Stimulated activated memory B cell treated with anti-CD40 and anti-IgM and Interleukin-4, amounts not matched to agents 10 μg/mL and 1 μg/mL and 100 μg/mL, for 72 hours (primary cell): ENCODE measurements around the gene GPBP1.
A peak's percentile ranks its signal among the peaks of the same experiment; 100 is the strongest.
"Not testable (repeated sequence)": the region's sequence is repeated elsewhere in the genome, so short reads cannot be mapped to it uniquely, and the experiment has no call there.

ENCODE experiments used
- ATAC-seq: fragments of 150-1000 bp; cut with Tn5 transposase; 2 replicates; pipeline ENCODE4 v1.10.0; 2021
- H3K27ac Mint-ChIP-seq: one replicate; pipeline ENCODE4 v1.8.0; 2022; ENCODE audit warnings: mild to moderate bottlenecking, mixed read lengths
- H3K27me3 Mint-ChIP-seq: one replicate; pipeline ENCODE4 v1.8.0; 2022; ENCODE audit warnings: mixed read lengths
- H3K36me3 Mint-ChIP-seq: one replicate; pipeline ENCODE4 v1.8.0; 2022; ENCODE audit warnings: mixed read lengths
- H3K4me1 Mint-ChIP-seq: one replicate; pipeline ENCODE4 v1.8.0; 2022; ENCODE audit warnings: mixed read lengths
- H3K4me3 Mint-ChIP-seq: one replicate; pipeline ENCODE4 v1.8.0; 2022; ENCODE audit warnings: mild to moderate bottlenecking, moderate library complexity, mixed read lengths
- H3K9me3 Mint-ChIP-seq: one replicate; pipeline ENCODE4 v1.8.0; 2022; ENCODE audit warnings: mixed read lengths

GPBP1 gene

DNA sequence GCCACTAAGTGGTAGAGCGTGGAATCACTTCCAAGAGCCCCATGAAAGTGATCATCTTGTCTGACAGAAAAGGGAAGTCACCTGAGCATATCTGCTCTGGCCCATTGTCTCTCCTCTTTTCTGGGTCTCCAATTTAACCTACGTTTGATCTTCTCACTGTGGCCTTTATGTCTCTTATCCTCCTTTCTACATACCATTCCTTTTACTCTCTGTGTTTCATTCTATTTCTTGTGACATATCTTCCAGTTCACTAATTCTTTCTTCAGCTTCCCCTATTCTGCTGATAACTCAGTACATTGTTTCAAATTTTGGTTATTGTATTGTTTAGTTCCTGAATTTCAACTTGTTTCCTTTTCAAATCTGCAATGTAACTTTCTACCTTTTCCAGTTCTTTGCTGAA, 132.5 kb downstream of the GPBP1 start:
- Mint-ChIP-seq H3K27me3 (no peaks in the 10 kb centered on the region), H3K4me3 (no peak overlapping the region), H3K27ac (no peak overlapping the region), H3K36me3 (peaks cover 12% of the 10 kb centered on the region), H3K4me1 (no peaks in the 10 kb centered on the region), H3K9me3 (peaks cover 12% of the 10 kb centered on the region)
- ATAC-seq: no peak

DNA sequence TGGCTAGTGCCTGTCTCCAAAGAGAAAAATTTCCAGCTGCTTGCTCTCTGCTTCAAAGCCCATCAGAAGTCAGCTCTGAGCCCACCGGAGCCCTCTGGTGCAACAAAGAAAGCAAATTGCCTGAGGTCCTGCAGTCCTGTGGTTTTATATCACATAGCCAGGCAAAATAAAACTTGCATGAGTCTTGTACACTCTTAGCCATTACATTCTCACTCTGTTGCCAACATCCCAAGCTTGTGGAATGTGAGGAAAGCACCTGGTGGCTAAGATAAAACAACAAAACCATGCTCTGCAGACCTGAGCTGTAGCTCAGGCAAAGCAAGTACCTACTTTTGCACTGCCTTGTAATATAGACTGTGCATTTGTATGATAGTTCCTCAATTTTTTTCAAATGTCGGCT, 133.7 kb downstream of the GPBP1 start:
- Mint-ChIP-seq H3K4me1 (peaks cover 8% of the 10 kb centered on the region), H3K27ac (no peak overlapping the region), H3K36me3 (peaks cover 12% of the 10 kb centered on the region), H3K4me3 (no peak overlapping the region), H3K27me3 (no peaks in the 10 kb centered on the region), H3K9me3 (peaks cover 12% of the 10 kb centered on the region)
- no peak for ATAC-seq

DNA sequence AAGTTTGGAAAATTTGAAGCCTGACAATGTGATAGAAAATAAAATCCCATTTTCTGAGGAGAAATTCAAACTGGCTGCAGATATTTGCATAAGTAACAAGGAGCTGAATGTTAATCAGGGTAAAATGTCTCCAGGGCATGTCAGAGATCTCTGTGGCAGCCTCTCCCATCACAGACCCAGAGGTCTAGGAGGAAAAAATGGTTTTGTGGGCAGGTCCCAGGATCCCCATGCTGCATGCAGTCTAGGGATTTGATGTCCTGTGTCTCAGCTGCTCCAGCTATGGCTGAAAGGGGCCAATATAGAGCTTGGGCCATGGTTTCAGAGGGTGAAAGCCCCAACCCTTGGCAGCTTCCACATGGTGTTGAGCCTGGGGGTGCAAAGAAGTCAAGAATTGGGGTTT, 135.2 kb downstream of the GPBP1 start:
- not testable (repeated sequence) for ATAC-seq
- H3K9me3 Mint-ChIP-seq: peaks cover 12% of the 10 kb centered on the region
- peaks cover 12% of the 10 kb centered on the region for H3K36me3 Mint-ChIP-seq

DNA sequence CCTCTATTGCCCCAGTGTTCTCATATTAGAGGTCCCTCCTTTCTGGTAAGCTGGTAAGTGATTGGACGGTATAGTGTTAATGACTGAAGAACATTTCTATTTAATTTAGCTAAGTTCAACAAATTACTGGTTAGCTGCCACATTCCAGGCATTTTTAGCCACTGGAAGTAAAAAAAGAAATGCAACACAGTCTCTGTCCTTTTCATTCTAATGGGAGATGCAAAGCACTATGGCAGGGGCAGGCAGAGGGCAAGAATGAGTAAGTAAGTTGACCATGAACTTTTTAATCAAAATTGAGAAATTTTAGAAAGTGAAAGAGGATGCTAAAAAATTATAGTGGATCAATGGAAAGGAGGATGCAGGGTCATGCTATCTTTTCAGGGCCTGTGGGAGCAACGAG, 137.4 kb downstream of the GPBP1 start:
- Mint-ChIP-seq H3K4me3 (no peak overlapping the region), H3K9me3 (peaks cover 9% of the 10 kb centered on the region), H3K36me3 (peaks cover 11% of the 10 kb centered on the region), H3K27me3 (no peaks in the 10 kb centered on the region), H3K4me1 (peaks cover 8% of the 10 kb centered on the region), H3K27ac (no peak overlapping the region)
- no peak for ATAC-seq

More for the DNA sequence above, 135.2 kb downstream of the GPBP1 start:
- not testable (repeated sequence) for H3K4me1 Mint-ChIP-seq, H3K27me3 Mint-ChIP-seq, H3K27ac Mint-ChIP-seq, H3K4me3 Mint-ChIP-seq

DNA sequence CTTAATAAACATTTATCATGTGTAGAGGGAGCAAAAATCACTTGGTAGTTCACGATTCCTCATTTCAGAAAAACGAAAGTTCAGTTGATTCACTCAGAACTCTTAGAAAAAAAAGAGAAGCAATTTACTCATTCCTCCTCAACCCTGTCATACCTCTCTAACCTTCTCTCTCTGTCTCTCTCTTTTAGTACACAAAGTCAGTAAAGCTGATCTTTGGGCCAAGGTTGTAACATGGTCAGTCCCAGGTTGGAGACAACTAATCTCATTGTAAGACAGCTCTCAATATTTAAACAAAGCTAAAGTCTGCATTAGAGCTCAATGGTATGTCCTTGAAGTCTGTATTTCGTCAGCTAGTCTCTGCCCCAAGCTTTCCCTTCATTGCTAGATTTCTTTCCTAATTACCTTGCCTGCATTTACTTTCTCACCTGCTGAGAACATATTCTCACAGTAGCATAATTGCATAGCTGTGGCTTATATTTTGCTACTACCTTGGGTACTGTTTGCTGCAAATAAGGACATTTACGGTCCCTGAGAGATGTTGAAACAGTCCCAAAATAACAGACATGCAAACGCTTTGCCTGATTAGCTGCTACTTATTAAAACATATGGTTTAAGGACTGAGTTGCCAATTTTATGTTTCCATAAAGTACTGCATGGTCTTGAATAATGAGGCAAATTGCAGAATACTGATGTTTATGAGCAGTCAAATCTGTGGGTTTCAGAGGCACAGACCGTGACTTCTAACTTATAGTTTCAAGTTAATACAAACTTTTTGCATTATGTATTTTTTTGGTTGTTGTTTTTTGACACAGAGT, 138.3 kb downstream of the GPBP1 start:
- ATAC-seq: peak; percentile 42
- no peak overlapping the region for H3K27ac Mint-ChIP-seq
- H3K4me3 Mint-ChIP-seq: peak overlapping the region; percentile 5

DNA sequence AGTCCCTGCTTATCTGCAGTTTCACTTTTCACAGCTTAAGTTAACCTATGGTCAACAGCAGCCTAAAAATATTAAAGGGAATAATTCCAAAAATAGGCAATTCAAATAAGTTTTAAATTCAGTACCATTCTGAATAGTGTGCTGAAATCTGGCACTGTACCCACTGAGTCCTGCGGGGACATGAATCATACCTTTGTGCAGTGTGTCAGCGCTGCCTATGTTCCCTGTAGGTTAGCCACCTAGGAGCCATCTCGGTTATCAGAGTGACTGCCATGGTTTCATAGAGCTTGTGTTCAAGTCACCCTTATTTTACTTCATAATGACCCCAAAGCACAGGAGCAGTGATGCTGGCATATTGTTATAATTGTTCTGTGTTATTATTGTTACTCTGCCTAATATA, 139.9 kb downstream of the GPBP1 start:
- ATAC-seq: no peak

More for the DNA sequence above, 138.3 kb downstream of the GPBP1 start:
- Mint-ChIP-seq H3K9me3 (peaks cover 5% of the 10 kb centered on the region), H3K4me1 (peaks cover 8% of the 10 kb centered on the region), H3K27me3 (no peaks in the 10 kb centered on the region), H3K36me3 (peaks cover 6% of the 10 kb centered on the region)

More for the DNA sequence above, 139.9 kb downstream of the GPBP1 start:
- H3K36me3 Mint-ChIP-seq: peaks cover under 1% of the 10 kb centered on the region
- H3K4me1 Mint-ChIP-seq: peaks cover 8% of the 10 kb centered on the region
- H3K27me3 Mint-ChIP-seq: peaks cover 2% of the 10 kb centered on the region
- H3K27ac Mint-ChIP-seq: no peak overlapping the region
- H3K9me3 Mint-ChIP-seq: peaks cover under 1% of the 10 kb centered on the region
- no peak overlapping the region for H3K4me3 Mint-ChIP-seq
